H1 (cell line): ENCODE results near the gene SPDYE6. TPM values are rescaled to one million over a fixed set of nuclear protein-coding genes. Genes with fewer than 3 reads are reported as not detected.

Source experiments
- CTCF ChIA-PET: fragments of 300-600 bp; sonication (Branson Sonifier 250); formaldehyde crosslinking; loops from one replicate; lab custom pipeline; 2021; ENCODE audit not compliant: partially characterized antibody; lab: Charles Lee
- POLR2A ChIA-PET: fragments of 300-600 bp; sonication (Branson Sonifier 250); formaldehyde crosslinking; loops from one replicate; lab custom pipeline; 2021; ENCODE audit warnings: inconsistent platforms; ENCODE audit not compliant: partially characterized antibody; lab: Charles Lee
- DNase-seq, 2 experiments: peaks; one replicate each; pipeline versions ENCODE4 v3.0.0 to v3.0.0-alpha.2; 2010 to 2022; ENCODE audit warnings: low spot score in 2 of 2, low read depth in 1 of 2, mixed read lengths in 1 of 2
- FAIRE-seq: peaks from 2 replicates; lab custom pipeline; 2011; peaks lifted over from hg19 to GRCh38; lab: Jason Lieb, UNC
- H2AFZ ChIP-seq: 2 replicates; pipeline ENCODE4 v1.8.1; 2012; ENCODE audit warnings: low read length, inconsistent platforms
- H2AK5ac ChIP-seq: 2 replicates; pipeline ENCODE4 v1.6.1; 2013; ENCODE audit warnings: low read depth, low read length
- H2BK120ac ChIP-seq: replicated peaks from 2 replicates; pipeline ENCODE3; 2013; ENCODE audit warnings: low read depth, low read length, inconsistent platforms
- H2BK12ac ChIP-seq: 2 replicates; pipeline ENCODE4 v1.6.1; 2013; ENCODE audit warnings: low read depth, low read length
- H2BK15ac ChIP-seq: 2 replicates; pipeline ENCODE4 v1.6.1; 2013; ENCODE audit warnings: low read length
- H2BK20ac ChIP-seq: 2 replicates; pipeline ENCODE4 v1.6.1; 2013; ENCODE audit warnings: low read length
- H2BK5ac ChIP-seq: 2 replicates; pipeline ENCODE4 v1.6.1; 2013; ENCODE audit warnings: low read depth, low read length
- H3K14ac ChIP-seq: 2 replicates; pipeline ENCODE4 v1.6.1; 2013; ENCODE audit warnings: inconsistent platforms; ENCODE audit not compliant: insufficient read length
- H3K18ac ChIP-seq: 2 replicates; pipeline ENCODE4 v1.6.1; 2013; ENCODE audit warnings: low read length; ENCODE audit errors: extremely low read depth
- H3K23ac ChIP-seq: 2 replicates; pipeline ENCODE4 v1.6.1; 2013; ENCODE audit warnings: inconsistent platforms; ENCODE audit not compliant: insufficient read length
- H3K23me2 ChIP-seq: 2 replicates; pipeline ENCODE4 v1.6.1; 2013; ENCODE audit warnings: low read depth, low read length
- H3K27ac ChIP-seq: 2 replicates; pipeline ENCODE4 v1.6.1; 2011; ENCODE audit warnings: low read depth, low read length, inconsistent platforms
- H3K27me3 ChIP-seq, 4 experiments: replicated peaks in 1 of 4; 1 replicate in 1 of 4; 2 replicates in 3 of 4; pipeline versions ENCODE4 v1.6.1 to v1.8.1; 2011 to 2013; ENCODE audit warnings: low read length in 3 of 4, mild to moderate bottlenecking in 3 of 4, inconsistent platforms in 2 of 4, mixed read lengths in 2 of 4, moderate library complexity in 1 of 4; ENCODE audit not compliant: control insufficient read depth in 3 of 4, insufficient read depth in 3 of 4; ENCODE audit errors: extremely low read depth in 1 of 4
- H3K36me3 ChIP-seq, 4 experiments: 2 replicates each; pipeline versions ENCODE4 v1.6.1 to v1.8.1; 2011 to 2013; ENCODE audit warnings: mild to moderate bottlenecking in 4 of 4, low read length in 3 of 4, moderate library complexity in 2 of 4, control low read depth in 1 of 4, inconsistent platforms in 1 of 4; ENCODE audit not compliant: insufficient read depth in 4 of 4, control insufficient read depth in 2 of 4
- H3K4ac ChIP-seq: replicated peaks from 2 replicates; pipeline ENCODE3; 2013; ENCODE audit warnings: low read length, low read depth, mixed read lengths, inconsistent platforms; ENCODE audit not compliant: insufficient read length
- H3K4me1 ChIP-seq, 4 experiments: replicated peaks in 1 of 4; 1 replicate in 1 of 4; 2 replicates in 3 of 4; pipeline versions ENCODE4 v1.6.1 to v1.8.1; 2011 to 2013; ENCODE audit warnings: low read length in 3 of 4, inconsistent platforms in 2 of 4, mixed read lengths in 1 of 4; ENCODE audit not compliant: insufficient read depth in 4 of 4, control insufficient read depth in 3 of 4
- H3K4me2 ChIP-seq, 2 experiments: 2 replicates each; pipeline versions ENCODE4 v1.6.1 to v1.8.1; 2011 to 2013; ENCODE audit warnings: low read depth in 2 of 2, low read length in 2 of 2, control low read depth in 1 of 2, inconsistent platforms in 1 of 2, mild to moderate bottlenecking in 1 of 2; ENCODE audit not compliant: insufficient read depth in 1 of 2
- H3K4me3 ChIP-seq, 4 experiments: fragments of 200-600, 300-600 bp in 1 of 4; sonication (generic), shearing (Covaris generic), sonication (Bioruptor Twin) in 1 of 4; 2 replicates each; pipeline versions ENCODE4 v1.5.1 to v1.8.1; 2011 to 2016; ENCODE audit warnings: low read length in 4 of 4, low read depth in 3 of 4, control low read depth in 2 of 4, inconsistent platforms in 2 of 4, mild to moderate bottlenecking in 2 of 4, mixed read lengths in 1 of 4, moderate library complexity in 1 of 4; ENCODE audit not compliant: insufficient read depth in 2 of 4; ENCODE audit errors: extremely low read depth in 1 of 4
- H3K56ac ChIP-seq: replicated peaks from 2 replicates; pipeline ENCODE3; 2013; ENCODE audit warnings: low read depth, mild to moderate bottlenecking, mixed read lengths, low read length, inconsistent platforms; ENCODE audit not compliant: insufficient read length
- H3K79me1 ChIP-seq: 2 replicates; pipeline ENCODE4 v1.6.1; 2013; ENCODE audit warnings: low read depth, low read length, control low read depth
- H3K79me2 ChIP-seq, 2 experiments: 2 replicates each; pipeline versions ENCODE4 v1.6.1 to v1.8.1; 2012 to 2013; ENCODE audit warnings: low read length in 2 of 2, mild to moderate bottlenecking in 2 of 2, inconsistent platforms in 1 of 2; ENCODE audit not compliant: insufficient read depth in 2 of 2, control insufficient read depth in 1 of 2
- H3K9ac ChIP-seq, 4 experiments: replicated peaks in 1 of 4; 1 replicate in 1 of 4; 2 replicates in 3 of 4; pipeline versions ENCODE4 v1.6.1 to v1.8.1; 2011 to 2013; ENCODE audit warnings: low read depth in 3 of 4, low read length in 3 of 4, control low read depth in 2 of 4, mild to moderate bottlenecking in 2 of 4, moderate library complexity in 2 of 4, inconsistent platforms in 1 of 4; ENCODE audit errors: extremely low read depth in 1 of 4
- H3K9me3 ChIP-seq, 2 experiments: 2 replicates each; pipeline versions ENCODE4 v1.6.1 to v1.8.1; 2012 to 2013; ENCODE audit warnings: mild to moderate bottlenecking in 2 of 2, moderate library complexity in 2 of 2, control low read depth in 1 of 2, inconsistent platforms in 1 of 2, low read depth in 1 of 2, low read length in 1 of 2, mixed read lengths in 1 of 2; ENCODE audit not compliant: insufficient read depth in 2 of 2
- H4K20me1 ChIP-seq, 2 experiments: replicated peaks in 1 of 2; 2 replicates each; pipeline versions ENCODE3 to v1.8.1; 2011 to 2013; ENCODE audit warnings: inconsistent platforms in 2 of 2, low read length in 2 of 2, mild to moderate bottlenecking in 1 of 2; ENCODE audit not compliant: insufficient read depth in 2 of 2, control insufficient read depth in 1 of 2
- H4K5ac ChIP-seq: 2 replicates; pipeline ENCODE4 v1.6.1; 2013; ENCODE audit warnings: low read length, low read depth, mixed read lengths, inconsistent platforms; ENCODE audit not compliant: insufficient read length
- H4K8ac ChIP-seq: 2 replicates; pipeline ENCODE4 v1.8.0; 2013; ENCODE audit warnings: mild to moderate bottlenecking, moderate library complexity, low read length, inconsistent platforms; ENCODE audit not compliant: insufficient read depth; ENCODE audit errors: extremely low read depth
- H4K91ac ChIP-seq: replicated peaks from 2 replicates; pipeline ENCODE3; 2013; ENCODE audit warnings: low read length, mixed read lengths, inconsistent platforms; ENCODE audit not compliant: insufficient read length
- JUN ChIP-seq: IDR thresholded peaks from 2 replicates; pipeline ENCODE4 v1.6.1; 2011; ENCODE audit warnings: low read depth, mild to moderate bottlenecking, improper control_type of control experiment, low read length
- PHF8 ChIP-seq: fragments of 200-600 bp; sonication (generic); conservative IDR thresholded peaks from 2 replicates; pipeline ENCODE4 v1.7.1; 2012; ENCODE audit warnings: low read depth, mild to moderate bottlenecking, inconsistent platforms, low read length, moderate library complexity
- POU5F1 ChIP-seq: IDR thresholded peaks from 2 replicates; pipeline ENCODE4 v1.6.1; 2011; ENCODE audit warnings: low read depth, mild to moderate bottlenecking, low read length, moderate library complexity
- SIRT6 ChIP-seq: IDR thresholded peaks from one replicate; pipeline ENCODE4 v1.7.1; 2012; ENCODE audit warnings: low read length, inconsistent platforms
- WGBS, 2 experiments: shearing (Covaris generic) in 1 of 2; methylation state at CpG; one replicate each; pipeline versions ENCODE4 v1.1.6 to v1.1.7; 2013 to 2015; ENCODE audit warnings: low lambda C conversion rate in 2 of 2, mixed read lengths in 2 of 2, inconsistent platforms in 1 of 2, low coverage in 1 of 2, missing lambda C conversion rate in 1 of 2; ENCODE audit not compliant: insufficient replicate concordance in 2 of 2, insufficient coverage in 1 of 2, insufficient read length in 1 of 2; ENCODE audit errors: extremely low coverage in 1 of 2, missing lambda C conversion rate in 1 of 2; 5-methylcytosine and 5-hydroxymethylcytosine counted together
- polyA plus RNA-seq, 7 experiments: library from polyadenylated mRNA; depleted of rRNA in 3 of 7; stranded (reverse) in 5 of 7; unstranded in 2 of 7; fragments of >200 nt in 5 of 7; fragments of 200-250 nt in 2 of 7; gene quantifications; 1 replicate in 5 of 7; 2 replicates in 1 of 7; 4 replicates in 1 of 7; pipeline versions ENCODE4 v1.2.1 to v1.2.3, GENCODE V29; 2011 to 2013; ENCODE audit warnings: missing spikeins in 2 of 7, mixed read lengths in 2 of 7
- total RNA-seq: library from RNA; stranded (reverse); fragmentation: NEBNext Ultra II Directional; extraction: Animal tissue kit (Norgen Biotek cat#: 25700); gene quantifications from 2 replicates; pipeline ENCODE4 v1.2.1, GENCODE V29; 2021

SPDYE6 gene
- total and polyA plus RNA-seq, 2 of the 8 experiments (the other 6 are each of a cell fraction or from before 2014, with no cell fraction given): not detected

DNA sequence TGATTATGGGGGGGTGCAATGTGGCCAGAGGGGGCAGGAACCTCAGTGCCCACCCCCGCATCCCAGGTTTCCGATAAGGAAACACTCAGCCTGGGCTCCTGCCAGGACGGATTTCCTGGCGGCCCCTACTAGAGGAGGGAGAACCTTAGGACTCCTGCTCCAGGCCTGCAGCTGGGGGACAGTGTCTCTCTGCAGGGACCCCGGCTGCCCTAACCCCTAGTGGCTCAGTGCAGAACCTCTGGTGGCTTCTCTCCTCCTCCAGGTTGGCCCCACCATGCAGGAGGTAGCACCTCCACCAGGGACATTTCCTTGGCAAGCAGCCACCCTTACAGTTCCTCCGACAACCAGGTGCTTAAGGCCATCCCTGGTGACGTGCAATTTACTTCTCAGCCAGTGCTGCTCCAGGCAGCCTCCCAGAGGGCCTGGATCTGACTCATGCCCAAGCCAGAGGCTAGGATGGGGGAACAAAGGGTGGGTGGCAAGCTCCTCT lies 37.7 kb downstream of the SPDYE6 start:
- Histone ChIP-seq H2AK5ac (no peak overlapping the region), H3K79me1 (no peaks in the 10 kb centered on the region), H2BK15ac (no peak overlapping the region), H2BK5ac (no peak overlapping the region), H3K14ac (no peak overlapping the region), H4K8ac (no peak overlapping the region), H4K91ac (no peak overlapping the region), H2BK20ac (no peak overlapping the region), H3K36me3 (peaks cover 0 to 4% (median 2%) of the 10 kb centered on the region in 4 experiments; a peak in 3 of 8 replicates), H2BK12ac (no peak overlapping the region), H3K4me3 (no peak overlapping the region), H3K4me2 (no peak overlapping the region), H3K27ac (no peak overlapping the region), H4K5ac (no peak overlapping the region), H3K18ac (no peak overlapping the region), H3K79me2 (no peaks in the 10 kb centered on the region), H3K4ac (no peak overlapping the region), H3K4me1 (peaks cover 4 to 12% (median 8%) of the 10 kb centered on the region in 4 experiments; a peak in 6 of 7 replicates), H2BK120ac (no peak overlapping the region), H3K23me2 (peaks cover 5% of the 10 kb centered on the region), H2AFZ (no peak overlapping the region), H3K9me3 (no peaks in the 10 kb centered on the region), H3K23ac (no peak overlapping the region), H3K27me3 (peaks cover 0 to 2% (median 0%) of the 10 kb centered on the region in 4 experiments; a peak in 2 of 7 replicates), H3K9ac (no peak overlapping the region), H3K56ac (no peak overlapping the region), H4K20me1 (peaks cover 0 to 7% of the 10 kb centered on the region in 2 experiments)
- WGBS, 2 experiments: 87% methylated on average over 6 of the region's 7 CpGs; no CpG with 5 or more reads in 1 of the 2 experiments
- FAIRE-seq: no peak
- CTCF ChIA-PET: interaction anchor here (0.6 to 8.6 kb wide), 10 partner anchors 12 to 138 kb away, joined by 3 to 134 read pairs (median 6); no protein-coding TSS in a partner anchor
- TF ChIP-seq POU5F1 (no peak), PHF8 (no peak), JUN (no peak), SIRT6 (no peak)
- DNase-seq: no peak
- POLR2A ChIA-PET: interaction anchor here (1.1 kb wide), 1 partner anchor 12 kb away, joined by 3 read pairs; no protein-coding TSS in a partner anchor
